Measurements from ENCODE around the gene NXT1. TPM values are rescaled to one million over a fixed set of nuclear protein-coding genes. Genes with fewer than 3 reads are reported as not detected.

NXT1 gene
- polyA plus RNA-seq, 1 donor from 2014 or later: 46.3 TPM

GRCh38 chr20:23303325-23304102 lies 47.1 kb upstream of the NXT1 start:
- TF ChIP-seq, protein P1, sequence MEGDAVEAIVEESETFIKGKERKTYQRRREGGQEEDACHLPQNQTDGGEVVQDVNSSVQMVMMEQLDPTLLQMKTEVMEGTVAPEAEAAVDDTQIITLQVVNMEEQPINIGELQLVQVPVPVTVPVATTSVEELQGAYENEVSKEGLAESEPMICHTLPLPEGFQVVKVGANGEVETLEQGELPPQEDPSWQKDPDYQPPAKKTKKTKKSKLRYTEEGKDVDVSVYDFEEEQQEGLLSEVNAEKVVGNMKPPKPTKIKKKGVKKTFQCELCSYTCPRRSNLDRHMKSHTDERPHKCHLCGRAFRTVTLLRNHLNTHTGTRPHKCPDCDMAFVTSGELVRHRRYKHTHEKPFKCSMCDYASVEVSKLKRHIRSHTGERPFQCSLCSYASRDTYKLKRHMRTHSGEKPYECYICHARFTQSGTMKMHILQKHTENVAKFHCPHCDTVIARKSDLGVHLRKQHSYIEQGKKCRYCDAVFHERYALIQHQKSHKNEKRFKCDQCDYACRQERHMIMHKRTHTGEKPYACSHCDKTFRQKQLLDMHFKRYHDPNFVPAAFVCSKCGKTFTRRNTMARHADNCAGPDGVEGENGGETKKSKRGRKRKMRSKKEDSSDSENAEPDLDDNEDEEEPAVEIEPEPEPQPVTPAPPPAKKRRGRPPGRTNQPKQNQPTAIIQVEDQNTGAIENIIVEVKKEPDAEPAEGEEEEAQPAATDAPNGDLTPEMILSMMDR (IDR thresholded peaks at IDR 0.05; ENCODE audit: poor library complexity, severe bottlenecking): no peak
- TF ChIP-seq POLR2AphosphoS5 (IDR thresholded peaks at IDR 0.05) (no peak), SMC3 (conservative IDR thresholded peaks at IDR 0.05; ENCODE audit: poor library complexity) (no peak), EP300 (conservative IDR thresholded peaks at IDR 0.05; ENCODE audit: poor library complexity, severe bottlenecking) (no peak), EZH2 (IDR thresholded peaks at IDR 0.05; ENCODE audit: borderline replicate concordance, insufficient read depth, low read length, poor library complexity, severe bottlenecking) (no peak)
- TF ChIP-seq, protein P2, sequence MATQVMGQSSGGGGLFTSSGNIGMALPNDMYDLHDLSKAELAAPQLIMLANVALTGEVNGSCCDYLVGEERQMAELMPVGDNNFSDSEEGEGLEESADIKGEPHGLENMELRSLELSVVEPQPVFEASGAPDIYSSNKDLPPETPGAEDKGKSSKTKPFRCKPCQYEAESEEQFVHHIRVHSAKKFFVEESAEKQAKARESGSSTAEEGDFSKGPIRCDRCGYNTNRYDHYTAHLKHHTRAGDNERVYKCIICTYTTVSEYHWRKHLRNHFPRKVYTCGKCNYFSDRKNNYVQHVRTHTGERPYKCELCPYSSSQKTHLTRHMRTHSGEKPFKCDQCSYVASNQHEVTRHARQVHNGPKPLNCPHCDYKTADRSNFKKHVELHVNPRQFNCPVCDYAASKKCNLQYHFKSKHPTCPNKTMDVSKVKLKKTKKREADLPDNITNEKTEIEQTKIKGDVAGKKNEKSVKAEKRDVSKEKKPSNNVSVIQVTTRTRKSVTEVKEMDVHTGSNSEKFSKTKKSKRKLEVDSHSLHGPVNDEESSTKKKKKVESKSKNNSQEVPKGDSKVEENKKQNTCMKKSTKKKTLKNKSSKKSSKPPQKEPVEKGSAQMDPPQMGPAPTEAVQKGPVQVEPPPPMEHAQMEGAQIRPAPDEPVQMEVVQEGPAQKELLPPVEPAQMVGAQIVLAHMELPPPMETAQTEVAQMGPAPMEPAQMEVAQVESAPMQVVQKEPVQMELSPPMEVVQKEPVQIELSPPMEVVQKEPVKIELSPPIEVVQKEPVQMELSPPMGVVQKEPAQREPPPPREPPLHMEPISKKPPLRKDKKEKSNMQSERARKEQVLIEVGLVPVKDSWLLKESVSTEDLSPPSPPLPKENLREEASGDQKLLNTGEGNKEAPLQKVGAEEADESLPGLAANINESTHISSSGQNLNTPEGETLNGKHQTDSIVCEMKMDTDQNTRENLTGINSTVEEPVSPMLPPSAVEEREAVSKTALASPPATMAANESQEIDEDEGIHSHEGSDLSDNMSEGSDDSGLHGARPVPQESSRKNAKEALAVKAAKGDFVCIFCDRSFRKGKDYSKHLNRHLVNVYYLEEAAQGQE (IDR thresholded peaks at IDR 0.05; ENCODE audit: borderline replicate concordance): no peak
- no peaks in the 10 kb centered on the region for H3K9me2 ChIP-seq (ENCODE audit: insufficient read depth, low read length)
- H3K9ac ChIP-seq (ENCODE audit: low read length): no peak overlapping the region

DNA sequence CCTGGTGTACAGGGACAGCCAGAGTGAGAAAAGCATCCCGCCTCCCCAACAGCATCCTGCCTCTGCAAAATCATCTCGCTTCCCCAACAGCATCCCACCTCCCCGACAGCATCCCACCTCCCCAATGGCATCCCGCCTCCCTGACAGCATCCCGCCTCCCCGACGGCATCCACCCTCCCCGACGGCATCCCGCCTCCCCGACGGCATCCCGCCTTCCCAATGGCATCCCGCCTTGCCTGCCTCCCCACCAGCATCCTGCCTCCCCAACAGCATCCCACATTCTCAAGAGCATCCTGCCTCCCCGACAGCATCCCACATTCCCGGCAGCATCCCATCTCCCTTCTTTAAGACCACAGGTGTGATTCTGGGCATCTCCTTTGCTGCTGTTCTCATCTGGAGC lies 46.0 kb upstream of the NXT1 start:
- no peak overlapping the region for H2AFZ ChIP-seq (ENCODE audit: low read depth, low read length)
- no peaks in the 10 kb centered on the region for H3K36me3 ChIP-seq (ENCODE audit: insufficient read depth, low read length)
- H3K9ac ChIP-seq (ENCODE audit: low read length): no peak overlapping the region
- no peak overlapping the region for H3K4me2 ChIP-seq (ENCODE audit: low read length)
- no peaks in the 10 kb centered on the region for H3F3A ChIP-seq (ENCODE audit: insufficient read depth, low read length, poor library complexity, severe bottlenecking)
- H3K27me3 ChIP-seq (ENCODE audit: insufficient read depth, low read depth, low read length): no peaks in the 10 kb centered on the region
- no peaks in the 10 kb centered on the region for H3K9me2 ChIP-seq (ENCODE audit: insufficient read depth, low read length)
- no peak overlapping the region for H3K4me3 ChIP-seq (ENCODE audit: low read length)
- H4K20me1 ChIP-seq (ENCODE audit: insufficient read depth): no peaks in the 10 kb centered on the region
- H3K9me3 ChIP-seq (ENCODE audit: low read length): no peaks in the 10 kb centered on the region
- TF ChIP-seq SMC3 (conservative IDR thresholded peaks at IDR 0.05; ENCODE audit: poor library complexity) (no peak), TAF1 (IDR thresholded peaks at IDR 0.05; ENCODE audit: low read depth) (no peak), POLR2AphosphoS5 (IDR thresholded peaks at IDR 0.05) (no peak), MXI1 (conservative IDR thresholded peaks at IDR 0.05; ENCODE audit: poor library complexity, severe bottlenecking) (no peak), EP300 (conservative IDR thresholded peaks at IDR 0.05; ENCODE audit: poor library complexity, severe bottlenecking) (no peak), EZH2 (IDR thresholded peaks at IDR 0.05; ENCODE audit: borderline replicate concordance, insufficient read depth, low read length, poor library complexity, severe bottlenecking) (no peak), RAD21 (conservative IDR thresholded peaks at IDR 0.05) (no peak)
- TF ChIP-seq, protein P1 (IDR thresholded peaks at IDR 0.05; ENCODE audit: poor library complexity, severe bottlenecking): no peak
- TF ChIP-seq, protein P2 (IDR thresholded peaks at IDR 0.05; ENCODE audit: borderline replicate concordance): no peak
- no peaks in the 10 kb centered on the region for H3K79me2 ChIP-seq (replicated peaks; ENCODE audit: insufficient read depth, low read length)
- H3K27ac ChIP-seq (ENCODE audit: low read length): no peak overlapping the region

More at GRCh38 chr20:23303325-23304102, 47.1 kb upstream of the NXT1 start:
- H3K79me2 ChIP-seq (replicated peaks; ENCODE audit: insufficient read depth, low read length): no peaks in the 10 kb centered on the region
- no peaks in the 10 kb centered on the region for H3K36me3 ChIP-seq (ENCODE audit: insufficient read depth, low read length)
- H2AFZ ChIP-seq (ENCODE audit: low read depth, low read length): no peak overlapping the region
- H3K4me3 ChIP-seq (ENCODE audit: low read length): no peak overlapping the region
- no peaks in the 10 kb centered on the region for H3K27me3 ChIP-seq (ENCODE audit: insufficient read depth, low read depth, low read length)
- H3K27ac ChIP-seq (ENCODE audit: low read length): no peak overlapping the region
- H3F3A ChIP-seq (ENCODE audit: insufficient read depth, low read length, poor library complexity, severe bottlenecking): no peaks in the 10 kb centered on the region
- H3K9me3 ChIP-seq (ENCODE audit: low read length): no peaks in the 10 kb centered on the region
- no peak overlapping the region for H3K4me2 ChIP-seq (ENCODE audit: low read length)
- no peaks in the 10 kb centered on the region for H4K20me1 ChIP-seq (ENCODE audit: insufficient read depth)
